Middle frontal gyrus (tissue), 1 donor: Measurements from ENCODE around the gene WDFY4.

Experiments used
- DNase-seq: peaks from one replicate; pipeline ENCODE4 v3.0.0-alpha.2; 2015; ENCODE audit warnings: low spot score; ENCODE audit errors: extremely low spot score

Gene WDFY4

DNA sequence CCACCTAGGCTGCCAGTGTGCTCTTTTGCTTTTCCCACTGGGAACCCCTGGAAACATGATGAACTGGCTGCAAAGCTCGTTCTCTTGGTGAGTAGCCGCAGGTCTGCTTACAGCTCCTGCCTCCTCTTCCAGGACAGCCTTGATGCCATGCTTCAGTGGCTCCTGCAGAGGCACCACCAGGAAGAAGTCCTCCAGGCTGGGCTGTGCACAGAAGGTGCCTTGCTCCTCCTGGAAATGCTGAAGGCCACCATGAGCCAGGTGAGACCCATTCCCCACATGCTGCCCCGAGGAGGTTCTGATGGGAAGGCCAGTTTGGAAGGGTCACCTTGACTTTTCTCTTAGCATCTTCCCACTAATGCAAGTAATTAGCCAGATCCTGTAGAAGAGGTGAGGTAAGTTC, 129.2 kb downstream of the WDFY4 start:
- no peak for DNase-seq

DNA sequence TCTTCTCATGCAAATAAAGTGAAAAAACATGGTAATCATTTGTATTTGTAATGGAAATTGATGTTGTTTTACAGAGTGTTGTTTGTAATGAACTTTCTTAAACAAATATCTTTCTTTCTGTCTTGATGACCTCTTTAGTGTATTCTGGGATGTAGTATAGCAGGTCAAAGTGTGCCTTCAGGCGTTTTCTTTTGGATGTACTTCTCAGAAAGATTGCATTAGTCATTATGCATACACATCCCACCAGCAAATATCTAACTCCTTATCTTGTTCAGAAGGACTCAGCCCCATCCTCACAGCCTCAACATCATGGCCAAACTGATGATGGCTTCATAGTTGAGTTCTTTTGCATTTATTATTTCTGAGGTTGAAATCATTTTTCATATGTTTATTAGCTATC, 130.3 kb downstream of the WDFY4 start:
- no peak for DNase-seq

GRCh38 chr10:48817141-48817540, 132.5 kb downstream of the WDFY4 start:
- no peak for DNase-seq

- DNase-seq = no peak
These were observed 133.4 kb downstream of the WDFY4 start for GRCh38 chr10:48818081-48818480.

DNA sequence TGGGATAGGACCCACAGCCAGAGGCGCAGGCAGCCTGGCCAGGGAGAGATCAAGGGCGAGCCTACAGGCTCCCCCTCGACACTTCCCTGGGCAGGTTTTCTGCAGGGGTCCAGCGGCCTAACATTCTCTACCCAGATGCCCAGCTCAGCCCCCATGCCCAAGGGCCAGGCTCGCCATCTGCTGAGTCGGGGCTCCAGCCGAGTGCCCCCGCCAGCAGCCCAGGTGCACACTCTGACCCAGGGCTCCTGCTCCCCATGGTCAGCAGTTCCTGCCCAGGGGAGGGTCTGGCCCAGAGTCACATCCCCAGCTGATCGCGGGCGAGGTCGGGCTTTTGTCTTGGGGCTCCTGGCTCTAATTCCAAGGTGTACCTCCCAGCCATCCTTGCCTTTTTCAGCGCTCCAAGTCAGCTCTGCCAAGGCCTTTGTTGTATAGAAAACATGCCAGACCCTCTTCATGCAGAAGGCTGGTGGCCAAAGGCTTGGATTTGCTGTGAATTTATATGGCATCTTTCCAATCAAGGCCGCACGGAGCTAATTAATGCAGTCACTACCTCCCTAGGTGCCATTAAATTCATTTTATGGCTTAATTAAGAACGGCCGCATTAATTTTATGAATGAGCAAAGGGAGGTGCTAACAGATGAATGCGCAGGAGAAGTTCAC, 134.3 kb downstream of the WDFY4 start:
- DNase-seq = no peak

- DNase-seq = no peak
These were observed 135.1 kb downstream of the WDFY4 start for GRCh38 chr10:48819783-48820182.

- no peak for DNase-seq
These were observed 135.6 kb downstream of the WDFY4 start for GRCh38 chr10:48820231-48820630.

GRCh38 chr10:48820699-48821098, 136.0 kb downstream of the WDFY4 start:
- no peak for DNase-seq

GRCh38 chr10:48821111-48821510, 136.4 kb downstream of the WDFY4 start:
- DNase-seq = no peak

- DNase-seq = no peak
These were observed 137.0 kb downstream of the WDFY4 start for GRCh38 chr10:48821692-48822091.

DNA sequence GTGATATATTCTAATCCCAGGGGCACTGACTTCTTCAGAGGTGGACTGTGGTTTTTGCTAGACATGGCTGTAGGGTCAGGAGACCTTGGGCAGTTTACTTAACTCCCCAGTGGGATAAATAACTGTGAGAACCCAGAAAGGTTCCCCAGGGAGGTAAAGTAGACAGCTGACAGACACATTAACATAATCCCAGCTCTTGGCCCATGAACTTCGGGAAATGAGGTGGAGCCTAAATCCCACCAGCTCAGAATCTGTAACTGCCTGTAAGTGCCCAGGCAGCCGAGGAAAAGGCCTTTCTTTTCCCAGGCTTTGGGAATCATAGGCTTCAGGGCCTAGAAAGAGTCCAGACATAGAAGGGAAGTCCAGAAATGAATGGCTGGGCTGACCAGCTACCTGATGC, 149.0 kb downstream of the WDFY4 start:
- no peak for DNase-seq

DNA sequence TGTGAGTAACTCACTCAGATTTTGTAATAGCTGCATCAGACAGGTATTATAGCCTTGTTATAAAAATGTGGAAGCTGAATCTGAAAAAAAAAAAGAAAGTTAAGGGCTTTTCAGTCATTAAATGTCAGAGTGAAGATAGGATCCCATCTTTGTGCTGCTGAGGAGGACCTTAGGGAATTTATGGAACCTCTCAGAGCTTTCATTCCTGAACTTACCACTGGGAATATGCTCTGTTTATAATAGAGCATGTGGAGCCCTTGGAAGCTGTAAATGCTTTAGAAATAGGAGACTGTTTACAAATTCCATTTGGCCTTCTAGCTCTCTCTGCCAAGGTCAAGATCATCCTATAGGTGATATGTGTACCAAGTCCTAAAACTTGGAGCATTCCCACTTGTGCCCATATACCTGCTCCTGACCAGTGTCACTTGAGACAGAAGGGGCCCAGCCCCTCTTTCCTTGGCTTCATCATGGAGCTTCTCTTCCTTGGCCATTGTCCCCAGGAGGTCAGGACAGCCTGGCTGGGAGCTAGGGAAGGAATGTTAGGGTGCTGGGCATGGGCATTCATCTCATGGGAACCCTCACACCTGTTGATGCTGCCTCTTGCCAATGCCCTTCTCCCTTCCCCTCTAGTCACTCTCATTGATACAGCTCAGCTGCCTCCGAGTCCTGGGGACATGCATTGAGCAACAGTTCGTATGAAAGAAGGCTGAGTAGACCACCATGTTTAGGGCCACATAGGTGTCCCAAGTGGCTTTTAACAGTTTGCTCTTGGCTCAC, 149.7 kb downstream of the WDFY4 start:
- no peak for DNase-seq

DNA sequence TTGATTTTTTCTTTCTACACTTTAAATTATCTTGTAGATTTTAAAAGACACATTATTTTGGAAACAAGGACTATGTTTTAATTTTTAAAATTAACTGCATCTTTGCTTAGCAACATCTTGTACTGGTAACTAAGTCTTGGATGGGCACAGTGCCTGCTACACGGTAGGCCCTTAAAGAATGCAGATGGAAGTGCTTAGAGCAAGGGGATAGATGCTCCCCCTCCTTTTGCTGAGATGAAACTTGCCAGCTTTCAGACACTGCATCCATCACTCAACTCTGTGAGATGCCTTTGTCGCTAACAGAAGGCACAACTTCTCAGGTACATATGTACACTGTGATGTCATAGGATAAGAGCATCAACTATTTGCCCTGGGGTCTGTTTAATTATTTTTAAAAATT, 151.1 kb downstream of the WDFY4 start:
- DNase-seq = no peak

GRCh38 chr10:48836605-48837004, 151.9 kb downstream of the WDFY4 start:
- DNase-seq = no peak

GRCh38 chr10:48838834-48839233, 154.2 kb downstream of the WDFY4 start:
- DNase-seq = no peak

GRCh38 chr10:48839809-48840679, 155.4 kb downstream of the WDFY4 start:
- no peak for DNase-seq

DNA sequence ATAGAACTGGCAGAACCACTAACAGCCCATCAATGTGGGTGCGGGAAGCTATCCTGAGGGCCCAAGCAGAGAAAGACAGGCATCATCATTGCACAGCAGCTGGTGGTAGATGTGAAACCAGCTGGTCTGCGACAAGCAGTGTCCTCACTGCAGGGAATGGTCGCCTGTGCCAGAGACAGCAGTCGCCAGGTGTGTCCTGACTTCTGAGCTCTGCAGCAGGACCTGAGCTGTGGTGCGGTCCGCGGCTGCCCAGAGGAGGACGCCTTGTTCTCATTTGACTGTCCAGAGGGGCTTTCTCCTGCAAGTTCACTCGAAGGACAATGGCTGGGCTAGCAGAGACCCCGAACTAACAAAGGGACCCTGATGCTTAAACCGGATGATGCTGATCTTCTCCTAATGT, 157.6 kb downstream of the WDFY4 start:
- no peak for DNase-seq

DNA sequence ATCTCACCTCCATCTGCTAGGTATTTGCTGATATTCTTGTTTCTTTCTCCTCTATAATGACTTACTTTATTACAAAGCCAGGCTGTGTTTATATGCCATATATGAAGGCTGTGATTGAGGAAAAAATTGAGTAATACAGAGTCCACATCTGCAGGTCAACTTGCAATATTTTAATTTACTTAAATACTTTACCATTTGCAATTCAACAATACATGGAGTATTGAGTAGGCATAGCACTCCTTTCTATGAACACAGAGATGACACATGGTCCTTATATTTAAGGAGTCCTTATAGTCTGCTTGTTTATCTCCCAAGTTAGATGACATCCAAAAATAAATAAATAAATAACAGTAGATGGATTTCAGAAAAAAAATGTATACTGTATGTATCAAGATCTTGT, 158.5 kb downstream of the WDFY4 start:
- no peak for DNase-seq

DNA sequence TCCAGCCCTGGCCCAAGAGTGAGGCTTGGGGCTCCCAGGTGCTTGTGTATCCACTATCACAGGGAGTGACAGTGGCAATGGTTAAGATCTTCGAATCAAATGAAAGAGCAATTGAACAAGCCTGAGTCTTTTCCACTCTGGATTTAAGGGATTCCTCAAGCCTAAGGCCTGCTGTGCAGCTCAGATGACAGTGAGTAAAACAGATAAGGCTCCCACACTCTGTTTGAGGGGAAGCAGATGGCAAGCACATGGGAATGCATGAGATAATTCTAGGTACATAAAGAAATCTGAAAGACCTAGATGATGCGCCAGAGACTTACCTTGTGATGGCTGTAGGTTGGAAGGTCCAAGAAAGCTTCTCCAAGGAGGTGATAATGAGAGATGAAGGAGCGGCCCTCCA, 159.9 kb downstream of the WDFY4 start:
- no peak for DNase-seq

- DNase-seq = no peak
These were observed 160.8 kb downstream of the WDFY4 start for GRCh38 chr10:48845512-48845911.

- DNase-seq = no peak
These were observed 163.0 kb downstream of the WDFY4 start for GRCh38 chr10:48847691-48848090.

- no peak for DNase-seq
These were observed 172.2 kb downstream of the WDFY4 start for GRCh38 chr10:48856855-48857254.
